Measurements from ENCODE around the gene LZTR1. TPM values are rescaled to one million over a fixed set of nuclear protein-coding genes. Genes with fewer than 3 reads are reported as not detected.

LZTR1 gene
- total and polyA plus RNA-seq, 2 experiments from 2014 or later = 9.2 to 39.9 TPM

DNA sequence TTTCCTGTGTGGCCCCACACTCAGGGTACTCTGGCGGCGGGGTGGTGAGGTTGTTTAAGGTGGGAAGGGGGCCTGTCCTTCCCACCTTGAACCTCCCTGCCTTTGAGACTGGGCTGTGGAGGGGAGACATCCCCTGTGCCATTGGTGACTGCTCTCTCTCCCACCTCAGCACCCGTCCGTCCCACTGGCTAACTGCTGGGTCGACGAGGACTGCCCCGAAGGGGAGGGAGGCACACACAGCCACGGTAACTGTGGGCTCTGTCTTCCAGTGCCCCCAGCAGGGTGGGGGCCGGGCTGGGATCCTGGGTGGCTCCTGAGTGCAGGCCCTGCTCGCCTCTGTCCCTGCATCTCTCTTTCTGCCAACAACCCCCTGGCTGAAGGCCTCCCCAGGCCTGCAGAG is 40.4 kb downstream of the LZTR1 start:
- peaks cover 2% of the 10 kb centered on the region for H3K27me3 Mint-ChIP-seq (ENCODE audit: insufficient read depth, low read depth, poor library complexity)
- H3K27ac ChIP-seq (ENCODE audit: low read depth) = no peak overlapping the region

More for the DNA sequence above, 40.4 kb downstream of the LZTR1 start:
- H3K27ac Mint-ChIP-seq = no peak overlapping the region
- Histone ChIP-seq H3K4me1 (ENCODE audit: insufficient read depth) (no peaks in the 10 kb centered on the region), H3K4me3 (no peak overlapping the region), H4K20me1 (replicated peaks; ENCODE audit: insufficient read depth) (no peaks in the 10 kb centered on the region), H3K9me2 (ENCODE audit: insufficient read depth) (no peaks in the 10 kb centered on the region), H3K36me3 (ENCODE audit: insufficient read depth) (no peaks in the 10 kb centered on the region), H3F3A (replicated peaks; ENCODE audit: low read depth) (no peaks in the 10 kb centered on the region), H3K4me2 (no peak overlapping the region), H3K27me3 (ENCODE audit: insufficient read depth) (no peaks in the 10 kb centered on the region), H2AFZ (no peak overlapping the region), H3K79me2 (replicated peaks; ENCODE audit: insufficient read depth) (no peaks in the 10 kb centered on the region)
- H3K4me1 Mint-ChIP-seq = no peaks in the 10 kb centered on the region
- no peak for DNase-seq (ENCODE audit: low spot score)
- H3K36me3 Mint-ChIP-seq (ENCODE audit: low read depth) = no peaks in the 10 kb centered on the region
- no peak for TF ChIP-seq NANOG (IDR thresholded peaks at IDR 0.05; ENCODE audit: borderline replicate concordance)
- TF ChIP-seq EZH2phosphoT487 (IDR thresholded peaks at IDR 0.05; ENCODE audit: unreplicated experiment) = no peak
- TF ChIP-seq ZNF331 (CRISPR knock-in tag; IDR thresholded peaks at IDR 0.05; ENCODE audit: low read depth) = no peak
- no peak for TF ChIP-seq JUNB (IDR thresholded peaks at IDR 0.05; ENCODE audit: unreplicated experiment)
- TF ChIP-seq, protein P1, sequence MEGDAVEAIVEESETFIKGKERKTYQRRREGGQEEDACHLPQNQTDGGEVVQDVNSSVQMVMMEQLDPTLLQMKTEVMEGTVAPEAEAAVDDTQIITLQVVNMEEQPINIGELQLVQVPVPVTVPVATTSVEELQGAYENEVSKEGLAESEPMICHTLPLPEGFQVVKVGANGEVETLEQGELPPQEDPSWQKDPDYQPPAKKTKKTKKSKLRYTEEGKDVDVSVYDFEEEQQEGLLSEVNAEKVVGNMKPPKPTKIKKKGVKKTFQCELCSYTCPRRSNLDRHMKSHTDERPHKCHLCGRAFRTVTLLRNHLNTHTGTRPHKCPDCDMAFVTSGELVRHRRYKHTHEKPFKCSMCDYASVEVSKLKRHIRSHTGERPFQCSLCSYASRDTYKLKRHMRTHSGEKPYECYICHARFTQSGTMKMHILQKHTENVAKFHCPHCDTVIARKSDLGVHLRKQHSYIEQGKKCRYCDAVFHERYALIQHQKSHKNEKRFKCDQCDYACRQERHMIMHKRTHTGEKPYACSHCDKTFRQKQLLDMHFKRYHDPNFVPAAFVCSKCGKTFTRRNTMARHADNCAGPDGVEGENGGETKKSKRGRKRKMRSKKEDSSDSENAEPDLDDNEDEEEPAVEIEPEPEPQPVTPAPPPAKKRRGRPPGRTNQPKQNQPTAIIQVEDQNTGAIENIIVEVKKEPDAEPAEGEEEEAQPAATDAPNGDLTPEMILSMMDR (conservative IDR thresholded peaks at IDR 0.05; ENCODE audit: low read depth in 2 of 2) = no peak
- TF ChIP-seq, protein P2, sequence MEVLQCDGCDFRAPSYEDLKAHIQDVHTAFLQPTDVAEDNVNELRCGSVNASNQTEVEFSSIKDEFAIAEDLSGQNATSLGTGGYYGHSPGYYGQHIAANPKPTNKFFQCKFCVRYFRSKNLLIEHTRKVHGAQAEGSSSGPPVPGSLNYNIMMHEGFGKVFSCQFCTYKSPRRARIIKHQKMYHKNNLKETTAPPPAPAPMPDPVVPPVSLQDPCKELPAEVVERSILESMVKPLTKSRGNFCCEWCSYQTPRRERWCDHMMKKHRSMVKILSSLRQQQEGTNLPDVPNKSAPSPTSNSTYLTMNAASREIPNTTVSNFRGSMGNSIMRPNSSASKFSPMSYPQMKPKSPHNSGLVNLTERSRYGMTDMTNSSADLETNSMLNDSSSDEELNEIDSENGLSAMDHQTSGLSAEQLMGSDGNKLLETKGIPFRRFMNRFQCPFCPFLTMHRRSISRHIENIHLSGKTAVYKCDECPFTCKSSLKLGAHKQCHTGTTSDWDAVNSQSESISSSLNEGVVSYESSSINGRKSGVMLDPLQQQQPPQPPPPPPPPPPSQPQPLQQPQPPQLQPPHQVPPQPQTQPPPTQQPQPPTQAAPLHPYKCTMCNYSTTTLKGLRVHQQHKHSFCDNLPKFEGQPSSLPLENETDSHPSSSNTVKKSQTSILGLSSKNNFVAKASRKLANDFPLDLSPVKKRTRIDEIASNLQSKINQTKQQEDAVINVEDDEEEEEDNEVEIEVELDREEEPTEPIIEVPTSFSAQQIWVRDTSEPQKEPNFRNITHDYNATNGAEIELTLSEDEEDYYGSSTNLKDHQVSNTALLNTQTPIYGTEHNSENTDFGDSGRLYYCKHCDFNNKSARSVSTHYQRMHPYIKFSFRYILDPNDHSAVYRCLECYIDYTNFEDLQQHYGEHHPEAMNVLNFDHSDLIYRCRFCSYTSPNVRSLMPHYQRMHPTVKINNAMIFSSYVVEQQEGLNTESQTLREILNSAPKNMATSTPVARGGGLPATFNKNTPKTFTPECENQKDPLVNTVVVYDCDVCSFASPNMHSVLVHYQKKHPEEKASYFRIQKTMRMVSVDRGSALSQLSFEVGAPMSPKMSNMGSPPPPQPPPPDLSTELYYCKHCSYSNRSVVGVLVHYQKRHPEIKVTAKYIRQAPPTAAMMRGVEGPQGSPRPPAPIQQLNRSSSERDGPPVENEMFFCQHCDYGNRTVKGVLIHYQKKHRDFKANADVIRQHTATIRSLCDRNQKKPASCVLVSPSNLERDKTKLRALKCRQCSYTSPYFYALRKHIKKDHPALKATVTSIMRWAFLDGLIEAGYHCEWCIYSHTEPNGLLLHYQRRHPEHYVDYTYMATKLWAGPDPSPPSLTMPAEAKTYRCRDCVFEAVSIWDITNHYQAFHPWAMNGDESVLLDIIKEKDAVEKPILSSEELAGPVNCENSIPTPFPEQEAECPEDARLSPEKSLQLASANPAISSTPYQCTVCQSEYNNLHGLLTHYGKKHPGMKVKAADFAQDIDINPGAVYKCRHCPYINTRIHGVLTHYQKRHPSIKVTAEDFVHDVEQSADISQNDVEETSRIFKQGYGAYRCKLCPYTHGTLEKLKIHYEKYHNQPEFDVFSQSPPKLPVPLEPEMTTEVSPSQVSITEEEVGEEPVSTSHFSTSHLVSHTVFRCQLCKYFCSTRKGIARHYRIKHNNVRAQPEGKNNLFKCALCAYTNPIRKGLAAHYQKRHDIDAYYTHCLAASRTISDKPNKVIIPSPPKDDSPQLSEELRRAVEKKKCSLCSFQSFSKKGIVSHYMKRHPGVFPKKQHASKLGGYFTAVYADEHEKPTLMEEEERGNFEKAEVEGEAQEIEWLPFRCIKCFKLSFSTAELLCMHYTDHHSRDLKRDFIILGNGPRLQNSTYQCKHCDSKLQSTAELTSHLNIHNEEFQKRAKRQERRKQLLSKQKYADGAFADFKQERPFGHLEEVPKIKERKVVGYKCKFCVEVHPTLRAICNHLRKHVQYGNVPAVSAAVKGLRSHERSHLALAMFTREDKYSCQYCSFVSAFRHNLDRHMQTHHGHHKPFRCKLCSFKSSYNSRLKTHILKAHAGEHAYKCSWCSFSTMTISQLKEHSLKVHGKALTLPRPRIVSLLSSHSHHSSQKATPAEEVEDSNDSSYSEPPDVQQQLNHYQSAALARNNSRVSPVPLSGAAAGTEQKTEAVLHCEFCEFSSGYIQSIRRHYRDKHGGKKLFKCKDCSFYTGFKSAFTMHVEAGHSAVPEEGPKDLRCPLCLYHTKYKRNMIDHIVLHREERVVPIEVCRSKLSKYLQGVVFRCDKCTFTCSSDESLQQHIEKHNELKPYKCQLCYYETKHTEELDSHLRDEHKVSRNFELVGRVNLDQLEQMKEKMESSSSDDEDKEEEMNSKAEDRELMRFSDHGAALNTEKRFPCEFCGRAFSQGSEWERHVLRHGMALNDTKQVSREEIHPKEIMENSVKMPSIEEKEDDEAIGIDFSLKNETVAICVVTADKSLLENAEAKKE (CRISPR knock-in tag; IDR thresholded peaks at IDR 0.05) = no peak
- no peak for TF ChIP-seq POLR2AphosphoS5 (IDR thresholded peaks at IDR 0.05; ENCODE audit: low read depth)
- TF ChIP-seq, protein P3, sequence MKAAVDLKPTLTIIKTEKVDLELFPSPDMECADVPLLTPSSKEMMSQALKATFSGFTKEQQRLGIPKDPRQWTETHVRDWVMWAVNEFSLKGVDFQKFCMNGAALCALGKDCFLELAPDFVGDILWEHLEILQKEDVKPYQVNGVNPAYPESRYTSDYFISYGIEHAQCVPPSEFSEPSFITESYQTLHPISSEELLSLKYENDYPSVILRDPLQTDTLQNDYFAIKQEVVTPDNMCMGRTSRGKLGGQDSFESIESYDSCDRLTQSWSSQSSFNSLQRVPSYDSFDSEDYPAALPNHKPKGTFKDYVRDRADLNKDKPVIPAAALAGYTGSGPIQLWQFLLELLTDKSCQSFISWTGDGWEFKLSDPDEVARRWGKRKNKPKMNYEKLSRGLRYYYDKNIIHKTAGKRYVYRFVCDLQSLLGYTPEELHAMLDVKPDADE (IDR thresholded peaks at IDR 0.05) = no peak
- no peak for TF ChIP-seq STAT1 (IDR thresholded peaks at IDR 0.05; ENCODE audit: unreplicated experiment)
- no peak for TF ChIP-seq EZH2 (IDR thresholded peaks at IDR 0.05; ENCODE audit: low read depth, unreplicated experiment)
- TF ChIP-seq CREB1 (CRISPR knock-in tag; IDR thresholded peaks at IDR 0.05; ENCODE audit: low read depth) = no peak
- no peak for TF ChIP-seq ZNF114 (CRISPR knock-in tag; IDR thresholded peaks at IDR 0.05)
- TF ChIP-seq REST (IDR thresholded peaks at IDR 0.05; ENCODE audit: unreplicated experiment) = no peak
- H3K4me3 Mint-ChIP-seq = no peak overlapping the region
- peaks cover 2% of the 10 kb centered on the region; the same call in 2 of the 3 replicates for H3K9me3 Mint-ChIP-seq
- no peak for ATAC-seq
